ENCODE results near the gene HEG1. TPM values are rescaled to one million over a fixed set of nuclear protein-coding genes. Genes with fewer than 3 reads are reported as not detected.

Gene HEG1
- total RNA-seq, 1 experiment from 2014 or later = 69.8 TPM

- intact Hi-C loops (cut with micrococcal nuclease; ENCODE audit: unreplicated experiment) = no loop called here
- no peak for TF ChIP-seq CTCF (IDR thresholded peaks at IDR 0.05; ENCODE audit: insufficient read depth in 1 of 2, low read depth in 1 of 2, low read length in 1 of 2, severe bottlenecking in 1 of 2, unreplicated experiment in 1 of 2)
- Mint-ChIP-seq H3K27ac (ENCODE audit: unreplicated experiment) (peak overlapping the region; percentile 15), H3K27me3 (ENCODE audit: insufficient read depth, unreplicated experiment) (no peaks in the 10 kb centered on the region), H3K4me1 (ENCODE audit: low read depth, unreplicated experiment) (peaks cover 60% of the 10 kb centered on the region), H3K4me3 (ENCODE audit: unreplicated experiment) (peak overlapping the region; percentile 70), H3K9me3 (ENCODE audit: unreplicated experiment) (peaks cover 9% of the 10 kb centered on the region), H3K36me3 (ENCODE audit: insufficient read depth, unreplicated experiment) (peaks cover 25% of the 10 kb centered on the region)
- Histone ChIP-seq H3K9me3 (no peaks in the 10 kb centered on the region), H3K36me3 (ENCODE audit: control insufficient read depth, insufficient read depth, low read length) (no peaks in the 10 kb centered on the region), H3K27me3 (replicated peaks; ENCODE audit: control insufficient read depth, insufficient read depth, low read length) (no peaks in the 10 kb centered on the region), H3K4me1 (peaks cover 74% of the 10 kb centered on the region), H3K4me3 (ENCODE audit: low read depth, low read length) (no peak overlapping the region)
- ChIA-PET POLR2A (no interaction called here), CTCF (interaction anchor here (0.6 kb wide), 1 partner anchor 295 kb away, joined by 3 read pairs; no protein-coding TSS in a partner anchor)
- DNase-seq = no peak
- BruUV-seq (replicated peaks) = no TSS peak
These were observed 1.5 kb upstream of the HEG1 start for GRCh38 chr3:125057186-125057850.

GRCh38 chr3:125055331-125055912, 375 bp downstream of the HEG1 start:
- H3K9me3 Mint-ChIP-seq (ENCODE audit: unreplicated experiment) = peaks cover 6% of the 10 kb centered on the region
- Histone ChIP-seq H3K4me3 (ENCODE audit: low read depth, low read length) (peak overlapping the region; percentile 64), H3K4me1 (peaks cover 57% of the 10 kb centered on the region), H3K36me3 (ENCODE audit: control insufficient read depth, insufficient read depth, low read length) (no peaks in the 10 kb centered on the region), H3K27me3 (replicated peaks; ENCODE audit: control insufficient read depth, insufficient read depth, low read length) (no peaks in the 10 kb centered on the region), H3K9me3 (no peaks in the 10 kb centered on the region)
- peak overlapping the region; percentile 84 for H3K4me3 Mint-ChIP-seq (ENCODE audit: unreplicated experiment)
- peaks cover 42% of the 10 kb centered on the region for H3K4me1 Mint-ChIP-seq (ENCODE audit: low read depth, unreplicated experiment)
- peak overlapping the region; percentile 33 for H3K27ac Mint-ChIP-seq (ENCODE audit: unreplicated experiment)
- intact Hi-C loops (cut with micrococcal nuclease; ENCODE audit: unreplicated experiment) = loop anchor here (2.0 kb wide), 1 partner anchor 53 kb away; no protein-coding TSS in a partner anchor
- H3K27me3 Mint-ChIP-seq (ENCODE audit: insufficient read depth, unreplicated experiment) = no peaks in the 10 kb centered on the region
- TF ChIP-seq CTCF (IDR thresholded peaks at IDR 0.05; ENCODE audit: insufficient read depth in 1 of 2, low read depth in 1 of 2, low read length in 1 of 2, severe bottlenecking in 1 of 2, unreplicated experiment in 1 of 2) = no peak
- CTCF ChIA-PET = no interaction called here
- POLR2A ChIA-PET = no interaction called here
- H3K36me3 Mint-ChIP-seq (ENCODE audit: insufficient read depth, unreplicated experiment) = peaks cover 34% of the 10 kb centered on the region
- DNase-seq = no peak
- no TSS peak for BruUV-seq (replicated peaks)

- ChIA-PET POLR2A (interaction anchor here (0.8 kb wide), 1 partner anchor 8 kb away, joined by 7 read pairs; no protein-coding TSS in a partner anchor), CTCF (interaction anchor here (0.7 kb wide), 1 partner anchor 21 kb away, joined by 3 read pairs; no protein-coding TSS in a partner anchor)
- TF ChIP-seq CTCF (IDR thresholded peaks at IDR 0.05; ENCODE audit: insufficient read depth in 1 of 2, low read depth in 1 of 2, low read length in 1 of 2, severe bottlenecking in 1 of 2, unreplicated experiment in 1 of 2) = no peak
- H3K27me3 Mint-ChIP-seq (ENCODE audit: insufficient read depth, unreplicated experiment) = no peaks in the 10 kb centered on the region
- peaks cover 41% of the 10 kb centered on the region for H3K36me3 Mint-ChIP-seq (ENCODE audit: insufficient read depth, unreplicated experiment)
- intact Hi-C loops (cut with micrococcal nuclease; ENCODE audit: unreplicated experiment) = loop anchor here (1.0 to 2.0 kb wide), 2 partner anchors 9 to 52 kb away; no protein-coding TSS in a partner anchor
- no peaks in the 10 kb centered on the region for H3K9me3 ChIP-seq
- DNase-seq = peak in 1 of 2 experiments; percentile 27
- H3K27me3 ChIP-seq (replicated peaks; ENCODE audit: control insufficient read depth, insufficient read depth, low read length) = no peaks in the 10 kb centered on the region
- H3K9me3 Mint-ChIP-seq (ENCODE audit: unreplicated experiment) = no peaks in the 10 kb centered on the region
- peak overlapping the region; percentile 64 for H3K4me3 ChIP-seq (ENCODE audit: low read depth, low read length)
- peak overlapping the region; percentile 33 for H3K27ac Mint-ChIP-seq (ENCODE audit: unreplicated experiment)
- H3K4me1 Mint-ChIP-seq (ENCODE audit: low read depth, unreplicated experiment) = peaks cover 35% of the 10 kb centered on the region
- H3K4me1 ChIP-seq = peaks cover 50% of the 10 kb centered on the region
- BruUV-seq (replicated peaks) = TSS peak; percentile 67
- no peaks in the 10 kb centered on the region for H3K36me3 ChIP-seq (ENCODE audit: control insufficient read depth, insufficient read depth, low read length)
- H3K4me3 Mint-ChIP-seq (ENCODE audit: unreplicated experiment) = peak overlapping the region; percentile 84
These were observed 1.1 kb downstream of the HEG1 start for GRCh38 chr3:125054449-125055329.

All from Caco-2 (cell line).